Caco-2 (cell line): ENCODE results near the gene PPP4R3B. TPM values are rescaled to one million over a fixed set of nuclear protein-coding genes. Genes with fewer than 3 reads are reported as not detected.

ENCODE experiments used
- Bru-seq: library from RNA; stranded (reverse); fragments of 400-500 nt; gene quantifications from one replicate; lab custom pipeline; 2021; lab: Mats Ljungman, UMichigan
- BruChase-seq, 2 experiments: library from RNA; stranded (reverse); fragments of 400-500 nt; gene quantifications; one replicate each; lab custom pipeline; 2021; lab: Mats Ljungman, UMichigan
- BruUV-seq: library from RNA; stranded (reverse); fragments of 400-500 nt; replicated peaks from 2 replicates; lab custom pipeline; 2021; lab: Mats Ljungman, UMichigan
- CTCF ChIA-PET: fragments of 300-600 bp; sonication (Branson Sonifier 250); formaldehyde crosslinking; loops from one replicate; lab custom pipeline; 2022; ENCODE audit warnings: antibody characterized with exemption; lab: Charles Lee
- POLR2A ChIA-PET: fragments of 300-600 bp; sonication (Branson Sonifier 250); formaldehyde crosslinking; loops from one replicate; lab custom pipeline; 2022; ENCODE audit warnings: antibody characterized with exemption; lab: Charles Lee
- DNase-seq, 2 experiments: peaks; one replicate each; pipeline versions ENCODE4 v3.0.0 to v3.0.0-alpha.2; 2020 to 2022
- H3K27me3 ChIP-seq: replicated peaks from 2 replicates; pipeline ENCODE4 v1.6.0; 2011; ENCODE audit warnings: low read length; ENCODE audit not compliant: control insufficient read depth, insufficient read depth
- H3K36me3 ChIP-seq: 2 replicates; pipeline ENCODE4 v1.5.1; 2011; ENCODE audit warnings: low read length; ENCODE audit not compliant: control insufficient read depth, insufficient read depth
- H3K4me1 ChIP-seq: fragments of 250-450 bp; sonication (Bioruptor Pico); 2 replicates; pipeline ENCODE4 v1.5.1; 2020; ENCODE audit warnings: mild to moderate bottlenecking
- H3K4me3 ChIP-seq: 2 replicates; pipeline ENCODE4 v1.5.1; 2011; ENCODE audit warnings: low read depth, mild to moderate bottlenecking, control low read depth, low read length
- H3K9me3 ChIP-seq: fragments of 250-450 bp; sonication (Bioruptor Pico); 2 replicates; pipeline ENCODE4 v1.5.1; 2020; ENCODE audit warnings: mild to moderate bottlenecking, moderate library complexity
- H3K27ac Mint-ChIP-seq: one replicate; pipeline ENCODE4 v1.8.0; 2022; ENCODE audit warnings: mixed read lengths; ENCODE audit not compliant: unreplicated experiment
- H3K27me3 Mint-ChIP-seq: one replicate; pipeline ENCODE4 v1.8.0; 2022; ENCODE audit warnings: mixed read lengths; ENCODE audit not compliant: insufficient read depth, unreplicated experiment
- H3K36me3 Mint-ChIP-seq: one replicate; pipeline ENCODE4 v1.8.0; 2022; ENCODE audit warnings: mild to moderate bottlenecking, mixed read lengths; ENCODE audit not compliant: insufficient read depth, unreplicated experiment
- H3K4me1 Mint-ChIP-seq: one replicate; pipeline ENCODE4 v1.8.0; 2022; ENCODE audit warnings: low read depth, mixed read lengths; ENCODE audit not compliant: unreplicated experiment
- H3K4me3 Mint-ChIP-seq: one replicate; pipeline ENCODE4 v1.8.0; 2022; ENCODE audit warnings: mild to moderate bottlenecking, moderate library complexity, mixed read lengths; ENCODE audit not compliant: unreplicated experiment
- H3K9me3 Mint-ChIP-seq: one replicate; pipeline ENCODE4 v1.8.0; 2022; ENCODE audit warnings: mixed read lengths; ENCODE audit not compliant: unreplicated experiment
- CTCF ChIP-seq, 2 experiments: fragments of 200-600 bp in 1 of 2; IDR thresholded peaks; 1 replicate in 1 of 2; 2 replicates in 1 of 2; pipeline versions ENCODE4 v1.5.1 to v1.8.0; 2011 to 2022; ENCODE audit warnings: antibody characterized with exemption in 1 of 2, control low read depth in 1 of 2, inconsistent platforms in 1 of 2, low read depth in 1 of 2, low read length in 1 of 2, mild to moderate bottlenecking in 1 of 2, moderate library complexity in 1 of 2; ENCODE audit not compliant: insufficient read depth in 1 of 2, severe bottlenecking in 1 of 2, unreplicated experiment in 1 of 2
- intact Hi-C: fragments of 100-400 bp; cut with micrococcal nuclease; formaldehyde crosslinking; loops from one replicate; pipeline ENCODE4 v1.10.0; 2022; ENCODE audit not compliant: unreplicated experiment
- long read RNA-seq: library from polyadenylated mRNA; stranded (forward); transcript quantifications from one replicate; pipeline ENCODE4 v2.0.0, GENCODE V29; 2022
- total RNA-seq: library from RNA; stranded (reverse); gene quantifications from 2 replicates; pipeline ENCODE4 v1.2.3, GENCODE V29; 2022

PPP4R3B gene
- total RNA-seq = 54.7 and 63.3 TPM in 2 replicates
- Bru-seq, nascent RNA = percentile 91 among the genes with signal in this experiment
- BruChase-seq, experiment 1, labeled RNA remaining after a 2-hour chase = percentile 92 among the genes with signal in this experiment
- BruChase-seq, experiment 2, labeled RNA remaining after a 6-hour chase = percentile 92 among the genes with signal in this experiment
- long read RNA-seq, full-length matches to known transcripts = 38 of 148 reads
- long read RNA-seq, partial matches to known transcripts = 60 of 148 reads
- long read RNA-seq, other reads (novel, unspliced or antisense) = 50 of 148 reads

GRCh38 chr2:55617175-55618024 is at the start of gene PPP4R3B:
Gene PPP4R3B (minus strand): TSS chr2:55617622. CDS start chr2:55617285, 337 bp downstream.
- Histone ChIP-seq H3K36me3 (peaks cover 2% of the 10 kb centered on the region; the same call in 1 of the 2 replicates), H3K27me3 (no peaks in the 10 kb centered on the region), H3K4me1 (no peaks in the 10 kb centered on the region), H3K4me3 (peak within 1 kb of the TSS; percentile 99), H3K9me3 (no peaks in the 10 kb centered on the region)
- TF ChIP-seq CTCF (IDR thresholded peaks at IDR 0.05; ENCODE audit: insufficient read depth in 1 of 2, low read depth in 1 of 2, low read length in 1 of 2, severe bottlenecking in 1 of 2, unreplicated experiment in 1 of 2) = peak; percentile 45 to 56
- Mint-ChIP-seq H3K27me3 (no peaks in the 10 kb centered on the region), H3K27ac (no peak within 1 kb of the TSS), H3K9me3 (no peaks in the 10 kb centered on the region), H3K4me1 (peaks cover 5% of the 10 kb centered on the region), H3K36me3 (peaks cover 28% of the 10 kb centered on the region), H3K4me3 (no peak within 1 kb of the TSS)
- intact Hi-C loops = loop anchor here (1.0 to 5.0 kb wide), 3 partner anchors 95 to 385 kb away; partner anchors contain the start of genes CFAP36, CLHC1 and RPS27A
- TSS peak; percentile 46 for BruUV-seq
- DNase-seq = peak; percentile 100
- CTCF ChIA-PET = interaction anchor here (0.7 kb wide), 1 partner anchor 186 kb away, joined by 3 read pairs; no protein-coding TSS in a partner anchor
- POLR2A ChIA-PET = interaction anchor here (0.5 to 1.4 kb wide), 6 partner anchors 8 to 404 kb away, joined by 3 to 8 read pairs (median 4); partner anchors contain the start of gene CFAP36

- peaks cover 67% of the 10 kb centered on the region for H3K36me3 Mint-ChIP-seq
- H3K4me3 Mint-ChIP-seq = no peak overlapping the region
- ChIA-PET POLR2A (no interaction called here), CTCF (no interaction called here)
- no peak for DNase-seq
- Histone ChIP-seq H3K4me3 (no peak overlapping the region), H3K27me3 (no peaks in the 10 kb centered on the region), H3K4me1 (no peaks in the 10 kb centered on the region), H3K9me3 (no peaks in the 10 kb centered on the region), H3K36me3 (no peaks in the 10 kb centered on the region)
- no TSS peak for BruUV-seq
- no peak overlapping the region for H3K27ac Mint-ChIP-seq
- intact Hi-C loops = no loop called here
- peaks cover 12% of the 10 kb centered on the region for H3K4me1 Mint-ChIP-seq
- TF ChIP-seq CTCF (IDR thresholded peaks at IDR 0.05; ENCODE audit: insufficient read depth in 1 of 2, low read depth in 1 of 2, low read length in 1 of 2, severe bottlenecking in 1 of 2, unreplicated experiment in 1 of 2) = no peak
- no peaks in the 10 kb centered on the region for H3K27me3 Mint-ChIP-seq
- no peaks in the 10 kb centered on the region for H3K9me3 Mint-ChIP-seq
Observed at GRCh38 chr2:55653255-55653654, 35.8 kb upstream of the PPP4R3B start.

GRCh38 chr2:55649211-55649610 is 31.8 kb upstream of the PPP4R3B start:
- no TSS peak for BruUV-seq
- H3K4me1 ChIP-seq = no peaks in the 10 kb centered on the region
- no peaks in the 10 kb centered on the region for H3K27me3 Mint-ChIP-seq
- POLR2A ChIA-PET = no interaction called here
- H3K9me3 Mint-ChIP-seq = no peaks in the 10 kb centered on the region
- no peaks in the 10 kb centered on the region for H3K9me3 ChIP-seq
- H3K4me3 ChIP-seq = no peak overlapping the region
- CTCF ChIA-PET = no interaction called here
- no peaks in the 10 kb centered on the region for H3K36me3 ChIP-seq
- peaks cover 5% of the 10 kb centered on the region for H3K4me1 Mint-ChIP-seq
- no peaks in the 10 kb centered on the region for H3K27me3 ChIP-seq
- no peak overlapping the region for H3K27ac Mint-ChIP-seq
- no peak for DNase-seq
- no peak for TF ChIP-seq CTCF (IDR thresholded peaks at IDR 0.05; ENCODE audit: insufficient read depth in 1 of 2, low read depth in 1 of 2, low read length in 1 of 2, severe bottlenecking in 1 of 2, unreplicated experiment in 1 of 2)
- intact Hi-C loops = no loop called here
- no peak overlapping the region for H3K4me3 Mint-ChIP-seq
- peaks cover 69% of the 10 kb centered on the region for H3K36me3 Mint-ChIP-seq
